Umbilical cord (tissue), 2 donors: ENCODE measurements around the gene ZFYVE1. TPM values are rescaled to one million over a fixed set of nuclear protein-coding genes. Genes with fewer than 3 reads are reported as not detected.

Experiments
- DNase-seq: peaks from one replicate; pipeline ENCODE4 v3.0.0-alpha.2; 2015; ENCODE audit warnings: low spot score
- total RNA-seq: library from RNA; depleted of rRNA; stranded (reverse); fragments of >200 nt; gene quantifications from one replicate; pipeline ENCODE4 v1.2.3, GENCODE V29; 2014; ENCODE audit warnings: low replicate concordance; ENCODE audit not compliant: insufficient read depth

The ZFYVE1 gene
- total RNA-seq, 1 donor from 2014 or later: 10.6 TPM

DNA sequence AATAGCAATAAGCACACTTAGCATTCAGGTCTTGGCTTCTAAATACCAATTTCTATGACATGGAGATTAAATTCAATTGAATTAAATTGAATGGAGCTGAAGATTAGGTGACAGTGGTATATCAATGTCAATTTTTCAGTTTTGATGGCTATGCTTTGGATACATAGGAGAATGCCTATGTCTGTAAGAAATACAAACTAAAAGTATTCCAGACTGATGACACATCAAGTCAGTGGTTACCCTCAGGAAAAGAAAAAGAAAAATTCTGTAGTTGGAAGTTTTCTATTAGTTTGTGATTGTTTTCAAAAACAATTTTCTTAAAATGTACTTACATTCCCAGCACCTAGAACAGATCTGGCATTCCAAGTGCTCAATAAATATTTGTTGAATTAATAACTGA is 105.5 kb downstream of the ZFYVE1 start:
- DNase-seq: no peak

DNA sequence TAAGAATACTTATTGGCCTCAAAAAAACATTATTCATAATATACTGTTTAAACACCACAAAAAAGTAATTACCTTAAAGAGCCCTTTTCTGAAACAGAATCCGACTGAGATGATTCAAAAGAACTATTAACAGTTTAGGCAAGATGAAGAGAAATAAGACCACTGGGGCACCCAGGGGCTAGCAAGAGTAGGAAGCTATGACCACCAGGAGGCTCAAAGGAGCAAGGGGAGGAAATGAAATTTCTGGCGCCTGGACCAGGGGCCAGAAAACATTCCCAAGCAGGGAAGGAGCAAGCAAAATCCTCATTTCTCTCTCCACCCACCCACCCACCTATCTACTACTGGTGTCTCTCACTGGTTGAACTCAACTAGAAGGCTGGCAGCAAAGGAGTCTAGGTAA is 106.9 kb downstream of the ZFYVE1 start:
- DNase-seq: no peak

Other genes with a start within 250 kb of the ZFYVE1 start
- gene DPF3, start 133.0 kb downstream of the ZFYVE1 start, total RNA-seq: 4.6 TPM
- 7.9 TPM for gene DCAF4, start 100.6 kb downstream of the ZFYVE1 start, total RNA-seq
- gene RBM25, start 31.4 kb upstream of the ZFYVE1 start, total RNA-seq: 51.5 TPM
- 42.9 TPM for gene PSEN1, start 109.4 kb upstream of the ZFYVE1 start, total RNA-seq
- 5.1 TPM for gene PAPLN, start 210.4 kb upstream of the ZFYVE1 start, total RNA-seq